HepG2 (cell line): ENCODE results near the gene DRC7. TPM values are rescaled to one million over a fixed set of nuclear protein-coding genes. Genes with fewer than 3 reads are reported as not detected.

ENCODE experiments used
- ATAC-seq: fragments of 200-7000 bp; cut with Tn5 transposase; 3 replicates; pipeline ENCODE4 v1.9.1; 2020; ENCODE audit warnings: mild to moderate bottlenecking, moderate library complexity
- BruUV-seq: library from RNA; stranded (reverse); fragments of 400-500 nt; replicated peaks from 2 replicates; lab custom pipeline; 2021; lab: Mats Ljungman, UMichigan
- CTCF ChIA-PET: fragments of 300-600 bp; formaldehyde crosslinking; extraction: SDS; loops from one replicate; lab custom pipeline; 2021; ENCODE audit warnings: low total read pairs, inconsistent platforms, low intra/inter-chr PET ratio; lab: Yijun Ruan, JAX
- POLR2A ChIA-PET: fragments of 350-600 bp; sonication (Branson Sonifier 250); formaldehyde crosslinking; loops from one replicate; lab custom pipeline; 2020; ENCODE audit warnings: antibody characterized with exemption, inconsistent platforms; lab: Yijun Ruan, JAX
- DNase-seq: peaks from one replicate; pipeline ENCODE4 v3.0.0-alpha.2; 2015; ENCODE audit warnings: low spot score
- FAIRE-seq: peaks from 3 replicates; lab custom pipeline; 2011; peaks lifted over from hg19 to GRCh38; lab: Jason Lieb, UNC
- H2AFZ ChIP-seq: one replicate; pipeline ENCODE4 v1.6.1; 2011; ENCODE audit warnings: low read length, inconsistent platforms
- H3K27ac ChIP-seq: fragments of 300-600 bp; 3 replicates; pipeline ENCODE4 v1.8.0; 2011; ENCODE audit warnings: mixed run types, mild to moderate bottlenecking, mixed read lengths, low read length, inconsistent platforms; ENCODE audit not compliant: insufficient read depth; ENCODE audit errors: extremely low read length
- H3K27me3 ChIP-seq, 2 experiments: fragments of 200-600 bp in 1 of 2; 2 replicates in 1 of 2; 3 replicates in 1 of 2; pipeline versions ENCODE4 v1.6.0 to v1.8.0; 2011; ENCODE audit warnings: low read length in 2 of 2, mild to moderate bottlenecking in 2 of 2, moderate library complexity in 2 of 2, inconsistent platforms in 1 of 2; ENCODE audit not compliant: insufficient read depth in 2 of 2, control insufficient read depth in 1 of 2
- H3K36me3 ChIP-seq, 2 experiments: fragments of 200-600 bp in 1 of 2; replicated peaks in 1 of 2; 2 replicates in 1 of 2; 3 replicates in 1 of 2; pipeline versions ENCODE4 v1.5.1 to v1.8.0; 2011; ENCODE audit warnings: low read length in 2 of 2, inconsistent platforms in 1 of 2; ENCODE audit not compliant: insufficient read depth in 2 of 2, control insufficient read depth in 1 of 2
- H3K4me1 ChIP-seq: 2 replicates; pipeline ENCODE4 v1.5.1; 2012; ENCODE audit warnings: low read length, inconsistent platforms; ENCODE audit not compliant: insufficient read depth
- H3K4me2 ChIP-seq: 2 replicates; pipeline ENCODE4 v1.6.0; 2011; ENCODE audit warnings: low read depth, low read length, inconsistent platforms
- H3K4me3 ChIP-seq, 3 experiments: fragments of 200-600 bp in 1 of 3; sonication (generic), shearing (Covaris generic) in 1 of 3; replicated peaks in 1 of 3; 2 replicates each; pipeline ENCODE4 v1.5.1; 2011 to 2016; ENCODE audit warnings: low read length in 3 of 3, inconsistent platforms in 2 of 3, low read depth in 2 of 3, mild to moderate bottlenecking in 2 of 3, control low read depth in 1 of 3, mixed read lengths in 1 of 3; ENCODE audit not compliant: insufficient read depth in 1 of 3
- H3K79me2 ChIP-seq: one replicate; pipeline ENCODE4 v1.6.1; 2011; ENCODE audit warnings: low read length, inconsistent platforms; ENCODE audit not compliant: insufficient read depth
- H3K9ac ChIP-seq: 2 replicates; pipeline ENCODE4 v1.6.0; 2011; ENCODE audit warnings: mild to moderate bottlenecking, low read depth, low read length, inconsistent platforms; ENCODE audit not compliant: insufficient read depth
- H3K9me3 ChIP-seq: 2 replicates; pipeline ENCODE4 v1.5.1; 2012; ENCODE audit warnings: mild to moderate bottlenecking, low read length
- H4K20me1 ChIP-seq: 2 replicates; pipeline ENCODE4 v1.6.0; 2011; ENCODE audit warnings: inconsistent platforms, mild to moderate bottlenecking, low read length, moderate library complexity; ENCODE audit not compliant: insufficient read depth
- ATAD3A ChIP-seq: sonication (generic); formaldehyde crosslinking; IDR thresholded peaks from 2 replicates; pipeline ENCODE4 v1.4.0; 2020; ENCODE audit warnings: missing genetic modification reagents
- ELF1 ChIP-seq: sonication (generic); formaldehyde crosslinking; IDR thresholded peaks from 2 replicates; pipeline ENCODE4 v1.4.0; 2020; ENCODE audit warnings: missing genetic modification reagents
- FUBP1 ChIP-seq: sonication (generic); formaldehyde crosslinking; IDR thresholded peaks from 2 replicates; pipeline ENCODE4 v1.5.1; 2020; ENCODE audit warnings: missing genetic modification reagents, mild to moderate bottlenecking, borderline replicate concordance
- HNRNPL ChIP-seq: fragments of 200-400 bp; formaldehyde crosslinking; IDR thresholded peaks from 2 replicates; pipeline ENCODE4 v1.6.1; 2017; ENCODE audit warnings: mild to moderate bottlenecking, low read depth, low read length
- ISX ChIP-seq: sonication (generic); formaldehyde crosslinking; conservative IDR thresholded peaks from 2 replicates; pipeline ENCODE4 v1.5.0; 2020; ENCODE audit warnings: missing genetic modification reagents
- KDM5A ChIP-seq: fragments of 200-600 bp; sonication (generic); IDR thresholded peaks from 2 replicates; pipeline ENCODE4 v1.7.0; 2018; ENCODE audit warnings: antibody characterized with exemption, mild to moderate bottlenecking, low read length, borderline replicate concordance
- MAF1 ChIP-seq: sonication (generic); formaldehyde crosslinking; IDR thresholded peaks from 2 replicates; pipeline ENCODE4 v1.5.0; 2020; ENCODE audit warnings: missing genetic modification reagents, borderline replicate concordance
- NFRKB ChIP-seq: fragments of 450-650 bp; IDR thresholded peaks from 2 replicates; pipeline ENCODE4 v1.6.1; 2017
- PITX1 ChIP-seq: sonication (generic); formaldehyde crosslinking; IDR thresholded peaks from 2 replicates; pipeline ENCODE4 v1.5.1; 2020; ENCODE audit warnings: mild to moderate bottlenecking, missing genetic modification reagents
- ZBTB39 ChIP-seq: sonication (generic); formaldehyde crosslinking; IDR thresholded peaks from 2 replicates; pipeline ENCODE4 v1.5.0; 2020; ENCODE audit warnings: missing genetic modification reagents
- ZBTB8A ChIP-seq: sonication (generic); formaldehyde crosslinking; IDR thresholded peaks from 2 replicates; pipeline ENCODE4 v1.4.0; 2020; ENCODE audit warnings: mild to moderate bottlenecking, low read depth, missing genetic modification reagents, borderline replicate concordance
- ZFX ChIP-seq: sonication (generic); formaldehyde crosslinking; IDR thresholded peaks from 2 replicates; pipeline ENCODE4 v1.4.0; 2020; ENCODE audit warnings: mild to moderate bottlenecking, low read depth, missing genetic modification reagents, moderate library complexity
- ZHX1 ChIP-seq: sonication (generic); formaldehyde crosslinking; IDR thresholded peaks from 2 replicates; pipeline ENCODE4 v1.8.1; 2022; ENCODE audit warnings: low read depth, mild to moderate bottlenecking, missing genetic modification reagents
- ZNF253 ChIP-seq: sonication (generic); formaldehyde crosslinking; IDR thresholded peaks from 2 replicates; pipeline ENCODE4 v1.8.0; 2022; ENCODE audit warnings: mild to moderate bottlenecking, missing genetic modification reagents, borderline replicate concordance
- ZNF768 ChIP-seq: sonication (generic); formaldehyde crosslinking; IDR thresholded peaks from 2 replicates; pipeline ENCODE4 v1.4.0; 2020; ENCODE audit warnings: missing genetic modification reagents
- ZNF777 ChIP-seq: sonication (generic); formaldehyde crosslinking; IDR thresholded peaks from 2 replicates; pipeline ENCODE4 v1.4.0; 2020; ENCODE audit warnings: missing genetic modification reagents
- ZSCAN21 ChIP-seq: sonication (generic); formaldehyde crosslinking; IDR thresholded peaks from 2 replicates; pipeline ENCODE4 v1.8.0; 2022; ENCODE audit warnings: mild to moderate bottlenecking, missing genetic modification reagents, moderate library complexity, borderline replicate concordance
- ZSCAN30 ChIP-seq: sonication (generic); formaldehyde crosslinking; IDR thresholded peaks from 2 replicates; pipeline ENCODE4 v1.5.0; 2020; ENCODE audit warnings: mild to moderate bottlenecking, missing genetic modification reagents
- WGBS: methylation state at CpG from one replicate; pipeline ENCODE4 v1.1.6; 2017; ENCODE audit warnings: low lambda C conversion rate; 5-methylcytosine and 5-hydroxymethylcytosine counted together
- in situ Hi-C: cut with HindIII; loops from 2 replicates; pipeline ENCODE4 v1.10.0; 2017; ENCODE audit warnings: low pct_unique_long_range_greater_than_20kb; ENCODE audit not compliant: extremely low pct_ligation_motif_present
- intact Hi-C: fragments of 100-400 bp; cut with micrococcal nuclease; formaldehyde crosslinking; loops from one replicate; pipeline ENCODE4 v1.10.0; 2022; ENCODE audit not compliant: unreplicated experiment
- polyA plus RNA-seq, 8 experiments: library from polyadenylated mRNA; depleted of rRNA in 3 of 8; stranded (reverse) in 7 of 8; unstranded in 1 of 8; fragments of >200 nt; fragmentation: Illumina TruSeq in 4 of 8; extraction: Trizol in 4 of 8; gene quantifications; 2 replicates each; pipeline versions ENCODE4 v1.2.1 to v1.2.3, GENCODE V29; 2011 to 2016; ENCODE audit warnings: low read depth in 4 of 8, missing spikeins in 1 of 8, mixed read lengths in 1 of 8; ENCODE audit not compliant: insufficient read depth in 1 of 8
- total RNA-seq, 5 experiments: library from RNA; depleted of rRNA; stranded (reverse); fragments of >200 nt; fragmentation: Illumina TruSeq; extraction: Trizol; gene quantifications; 2 replicates each; pipeline ENCODE4 v1.2.3, GENCODE V29; 2016; ENCODE audit warnings: low read depth in 1 of 5

DRC7 gene
- total and polyA plus RNA-seq, 2 of the 13 experiments (the other 11 are each of a cell fraction or from before 2014, with no cell fraction given): 2.7 to 3.4 TPM

- H2AFZ ChIP-seq: no peak overlapping the region
- no peak for TF ChIP-seq ZBTB8A (CRISPR knock-in tag)
- TF ChIP-seq KDM5A: no peak
- TF ChIP-seq ZHX1: no peak
- no peak for TF ChIP-seq ZNF253 (CRISPR knock-in tag)
- TF ChIP-seq HNRNPL: no peak
- TF ChIP-seq ZNF777 (CRISPR knock-in tag): no peak
- no peak for TF ChIP-seq ZNF768 (CRISPR knock-in tag)
- TF ChIP-seq ZFX (CRISPR knock-in tag): no peak
- TF ChIP-seq ZSCAN30 (CRISPR knock-in tag): no peak
- no peak for TF ChIP-seq FUBP1
- no peak for TF ChIP-seq ZBTB39 (CRISPR knock-in tag)
- no peak for TF ChIP-seq MAF1 (CRISPR knock-in tag)
- TF ChIP-seq ZSCAN21 (CRISPR knock-in tag): no peak
- no peak for TF ChIP-seq PITX1 (CRISPR knock-in tag)
- TF ChIP-seq ISX (CRISPR knock-in tag): no peak
- no peak for TF ChIP-seq ATAD3A (CRISPR knock-in tag)
- no peak for TF ChIP-seq ELF1
- no peak for TF ChIP-seq NFRKB
- H3K36me3 ChIP-seq: no peaks in the 10 kb centered on the region
- H3K4me2 ChIP-seq: no peak overlapping the region
- POLR2A ChIA-PET: interaction anchor here (0.7 to 1.9 kb wide), 2 partner anchors 15 to 161 kb away, joined by 3 to 8 read pairs; partner anchors contain the start of gene ADGRG3
- ATAC-seq: no peak
- WGBS: 79% methylated on average over 11 of the region's 11 CpGs
- H4K20me1 ChIP-seq: no peaks in the 10 kb centered on the region
- intact Hi-C loops (no loop called here), in situ Hi-C loops (no loop called here)
- no peak overlapping the region for H3K27ac ChIP-seq
- no peak for FAIRE-seq
- BruUV-seq: no TSS peak
- peaks cover 37% of the 10 kb centered on the region for H3K4me1 ChIP-seq
- CTCF ChIA-PET: no interaction called here
- DNase-seq: no peak
- no peaks in the 10 kb centered on the region for H3K27me3 ChIP-seq
- H3K9ac ChIP-seq: no peak overlapping the region
- no peaks in the 10 kb centered on the region for H3K79me2 ChIP-seq
- H3K4me3 ChIP-seq: no peak overlapping the region
- H3K9me3 ChIP-seq: no peaks in the 10 kb centered on the region
These were observed 11.6 kb upstream of the DRC7 start for GRCh38 chr16:57682809-57683635.
